ENCODE measurements around the gene PCYT2.

DNA sequence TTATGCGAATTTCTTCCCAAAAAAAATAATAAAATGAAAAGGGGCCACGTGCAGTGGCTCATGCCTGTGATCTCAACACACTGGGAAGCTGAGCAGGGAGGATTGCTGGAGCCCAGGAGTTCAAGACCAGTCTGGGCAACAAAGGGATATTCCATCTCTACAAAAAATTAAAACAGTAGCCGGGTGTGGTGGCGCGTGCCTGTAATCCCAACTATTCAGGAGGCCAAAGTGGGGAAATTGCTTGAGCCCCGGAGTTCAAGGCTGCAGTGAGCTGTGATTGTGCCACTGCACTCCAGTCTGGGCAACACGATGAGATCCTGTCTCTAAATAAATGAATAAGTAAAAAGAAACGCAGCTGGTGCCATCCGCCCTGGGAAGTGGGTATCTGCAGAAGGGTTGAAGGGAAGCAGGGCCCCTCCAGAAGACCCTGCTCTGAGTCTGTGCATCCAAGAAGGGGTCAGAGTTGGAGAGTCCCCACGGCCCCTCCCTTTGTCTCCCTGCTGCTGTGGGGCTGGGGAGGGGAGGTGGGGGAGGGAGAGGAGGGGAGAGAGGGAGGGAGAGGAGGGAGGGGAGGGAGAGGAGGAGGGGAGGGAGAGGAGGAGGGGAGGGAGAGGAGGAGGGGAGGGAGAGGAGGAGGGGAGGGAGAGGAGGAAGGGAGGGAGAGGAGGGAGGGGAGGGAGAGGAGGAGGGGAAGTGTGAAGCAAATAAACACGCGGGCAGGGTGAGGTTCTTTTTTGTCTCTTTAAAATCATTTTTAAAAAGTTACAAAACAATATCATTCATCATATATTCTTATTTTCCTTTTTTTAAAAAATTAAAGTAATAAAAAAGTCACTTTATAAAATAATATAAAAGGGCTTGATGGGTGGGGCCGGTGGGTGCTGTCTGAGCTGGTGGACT, 40.8 kb upstream of the PCYT2 start:
- no peak for TF ChIP-seq CTCF (IDR thresholded peaks at IDR 0.05)
- no peak for TF ChIP-seq POLR2A (IDR thresholded peaks at IDR 0.05)

Data from right lobe of liver (tissue), 4 donors.